GM10847 (cell line): Measurements from ENCODE around the gene ATP8B3.

ENCODE experiments used
- POLR2A ChIP-seq: IDR thresholded peaks from 2 replicates; pipeline ENCODE4 v1.6.1; 2011; ENCODE audit not compliant: insufficient read length; ENCODE audit errors: extremely low read depth

The ATP8B3 gene

DNA sequence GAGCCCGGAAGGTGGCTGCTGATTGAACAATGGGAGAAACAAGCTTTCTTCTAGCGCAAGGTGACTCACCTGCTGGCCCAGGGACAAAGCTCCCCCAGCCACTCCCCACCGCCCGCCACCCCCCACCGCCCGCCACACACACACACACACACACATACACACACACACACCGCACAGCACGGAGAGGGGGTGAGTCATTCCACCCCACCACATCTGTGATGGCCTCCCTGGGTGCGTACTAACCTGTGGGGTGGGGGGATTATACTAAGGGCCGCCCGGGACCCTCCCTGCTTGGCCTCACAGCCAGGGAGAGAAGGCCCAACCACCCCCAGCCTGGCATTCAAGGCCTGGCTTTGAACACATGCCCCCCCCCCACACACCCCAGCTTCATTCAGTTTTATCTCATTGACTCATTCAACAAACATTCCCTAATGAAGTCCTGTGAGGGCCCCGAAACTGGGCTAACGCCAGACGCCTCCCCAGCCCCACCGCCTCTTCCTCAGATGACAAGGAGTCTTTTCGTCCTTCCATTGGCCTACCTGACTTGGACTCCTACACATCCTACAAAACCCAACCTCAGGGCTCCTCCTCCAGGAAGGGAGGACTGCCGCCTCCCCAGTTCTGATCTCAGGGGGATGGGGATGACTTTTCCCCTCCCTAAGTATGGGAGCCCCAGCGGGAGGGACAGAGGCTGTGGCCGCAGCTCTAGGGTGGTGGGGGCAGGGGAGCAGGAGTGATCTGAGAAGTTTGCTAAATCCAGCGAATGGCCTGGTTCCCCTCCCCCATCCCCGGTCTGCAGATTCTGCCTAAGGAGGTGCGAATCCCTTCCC, 64.6 kb downstream of the ATP8B3 start:
- TF ChIP-seq POLR2A = no peak

- TF ChIP-seq POLR2A = no peak
These were observed 65.4 kb downstream of the ATP8B3 start for GRCh38 chr19:1746401-1747284.

DNA sequence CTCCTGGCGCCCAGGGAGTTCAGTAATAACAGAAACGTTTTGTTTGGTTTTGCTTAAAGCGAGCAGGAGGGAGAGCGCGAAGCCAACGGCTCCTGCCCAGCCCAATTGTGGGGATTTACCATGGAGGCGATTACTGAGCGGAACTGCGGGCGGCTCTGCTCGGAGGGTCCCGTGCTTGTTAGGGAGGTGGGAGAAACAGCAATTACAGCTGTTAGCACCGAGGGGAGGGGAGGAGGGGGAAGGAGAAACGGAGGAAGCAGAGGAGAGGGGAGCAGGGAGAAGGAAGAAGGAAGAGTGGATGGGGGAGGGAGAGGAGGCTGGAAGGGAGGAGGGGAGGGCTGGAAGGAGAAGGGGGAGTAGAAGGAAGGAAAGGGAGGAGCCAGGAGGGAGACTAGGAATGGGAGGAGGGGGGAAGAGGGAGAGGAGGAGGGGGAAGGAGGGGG, 66.5 kb downstream of the ATP8B3 start:
- TF ChIP-seq POLR2A = no peak

DNA sequence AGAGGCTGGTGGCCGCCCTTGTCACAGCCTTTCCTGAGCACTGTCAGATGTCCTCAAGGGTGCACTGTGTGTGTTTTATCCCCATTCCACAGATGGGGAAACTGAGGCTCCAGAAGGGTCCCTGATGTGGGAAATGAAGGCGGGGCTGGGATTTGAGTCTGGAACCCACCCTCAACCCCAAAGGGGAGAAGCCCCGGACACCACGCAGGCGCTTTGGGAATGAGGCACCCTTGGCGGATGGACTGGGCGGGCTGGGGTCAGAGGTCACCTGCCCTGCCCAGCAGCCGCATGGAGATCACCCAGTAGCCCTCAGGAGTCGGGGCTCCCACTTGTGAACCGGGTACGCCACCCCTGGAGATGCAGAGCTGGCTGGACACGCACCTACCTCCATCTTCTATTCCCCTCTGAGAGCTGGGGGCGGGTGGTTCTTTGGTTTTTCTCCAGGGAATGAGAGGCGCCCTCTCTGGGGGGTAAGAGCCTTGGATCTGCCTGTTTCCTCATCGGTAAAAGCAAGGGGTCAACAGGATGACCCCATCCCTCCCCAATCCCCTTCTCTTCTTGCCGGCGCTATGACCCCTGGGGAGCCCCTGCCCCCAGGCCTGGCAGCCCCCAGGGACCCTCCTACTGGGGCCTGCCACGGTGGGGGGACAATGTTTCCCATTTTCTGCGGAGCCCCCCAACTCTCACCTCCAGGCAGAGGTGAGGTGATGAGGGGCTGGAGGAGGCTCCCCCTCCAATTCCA, 67.1 kb downstream of the ATP8B3 start:
- TF ChIP-seq POLR2A = no peak

GRCh38 chr19:1744133-1744665, 67.9 kb downstream of the ATP8B3 start:
- no peak for TF ChIP-seq POLR2A

DNA sequence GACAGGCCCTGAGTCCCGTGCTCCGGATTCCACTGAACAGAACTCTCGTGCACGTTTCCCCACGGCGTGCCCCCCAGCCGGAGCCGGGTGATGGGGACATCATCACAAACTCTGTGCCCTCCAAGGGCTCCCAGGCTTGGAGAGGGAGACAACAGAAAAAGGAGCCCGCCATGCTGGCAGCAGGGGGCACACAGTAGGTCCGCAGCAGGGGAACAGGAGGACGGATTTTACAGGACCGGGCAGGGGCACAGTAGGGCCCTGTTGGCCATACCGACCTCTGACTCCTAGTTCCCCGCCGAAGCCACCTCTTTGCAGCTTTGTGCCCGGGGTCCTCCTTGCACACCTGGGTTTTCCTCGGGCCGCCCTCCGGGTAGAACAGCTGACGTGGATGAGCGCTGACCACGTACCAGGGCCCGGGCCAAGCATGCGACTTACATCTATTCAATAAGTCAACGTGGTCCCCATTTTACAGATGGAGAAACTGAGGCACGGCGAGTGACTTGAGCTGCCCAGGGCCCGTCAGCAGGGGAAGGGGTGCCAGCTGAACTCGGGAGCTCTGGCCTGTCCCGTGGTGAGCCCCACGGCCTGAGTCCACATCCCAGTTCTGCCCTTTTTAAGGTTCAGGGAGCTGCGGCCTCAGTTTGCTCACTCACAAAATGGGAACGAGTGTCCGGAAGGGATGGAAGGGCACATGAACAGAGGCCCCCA, 68.9 kb downstream of the ATP8B3 start:
- no peak for TF ChIP-seq POLR2A

GRCh38 chr19:1739960-1740629, 72.0 kb downstream of the ATP8B3 start:
- no peak for TF ChIP-seq POLR2A

- TF ChIP-seq POLR2A = no peak
These were observed 75.1 kb downstream of the ATP8B3 start for GRCh38 chr19:1736927-1737326.

GRCh38 chr19:1736280-1736679, 75.8 kb downstream of the ATP8B3 start:
- TF ChIP-seq POLR2A = no peak

- no peak for TF ChIP-seq POLR2A
These were observed 77.6 kb downstream of the ATP8B3 start for GRCh38 chr19:1734321-1734966.
